OCI-LY1 (cell line): ENCODE data around the gene ZNF660.

Experiments used
- CTCF ChIP-seq: fragments of 200-600 bp; sonication (generic), shearing (Covaris generic); IDR thresholded peaks from 2 replicates; pipeline ENCODE4 v1.5.1; 2017; ENCODE audit warnings: mild to moderate bottlenecking, antibody characterized with exemption, low read length, moderate library complexity, mixed read lengths
- EZH2 ChIP-seq: fragments of 200-600 bp; sonication (generic), shearing (Covaris generic); IDR thresholded peaks from 2 replicates; pipeline ENCODE4 v1.8.0; 2017; ENCODE audit warnings: borderline replicate concordance, mixed run types, mild to moderate bottlenecking, antibody characterized with exemption, low read length, moderate library complexity, mixed read lengths

GRCh38 chr3:44576613-44577012 is 8.2 kb upstream of the ZNF660 start:
- TF ChIP-seq CTCF (no peak), EZH2 (no peak)
